Measurements from ENCODE around the gene MAGI1. TPM values are rescaled to one million over a fixed set of nuclear protein-coding genes. Genes with fewer than 3 reads are reported as not detected.

The MAGI1 gene
- total RNA-seq, 2 experiments from 2014 or later = not detected

GRCh38 chr3:65939801-65940246 is 98.9 kb downstream of the MAGI1 start:
- Mint-ChIP-seq H3K27ac (no peak overlapping the region), H3K36me3 (ENCODE audit: low read depth) (no peaks in the 10 kb centered on the region), H3K9me3 (no peaks in the 10 kb centered on the region), H3K4me1 (ENCODE audit: low read depth) (no peaks in the 10 kb centered on the region), H3K4me3 (no peak overlapping the region), H3K27me3 (ENCODE audit: low read depth) (no peaks in the 10 kb centered on the region)
- intact Hi-C loops (cut with micrococcal nuclease) = no loop called here
- DNase-seq = no peak
- CTCF ChIA-PET = no interaction called here

GRCh38 chr3:65939184-65939583 is 99.5 kb downstream of the MAGI1 start:
- no peaks in the 10 kb centered on the region for H3K36me3 Mint-ChIP-seq (ENCODE audit: low read depth)
- H3K27me3 Mint-ChIP-seq (ENCODE audit: low read depth) = no peaks in the 10 kb centered on the region
- H3K27ac Mint-ChIP-seq = no peak overlapping the region
- no peak overlapping the region for H3K4me3 Mint-ChIP-seq
- no peak for DNase-seq
- CTCF ChIA-PET = no interaction called here
- H3K9me3 Mint-ChIP-seq = no peaks in the 10 kb centered on the region
- no peaks in the 10 kb centered on the region for H3K4me1 Mint-ChIP-seq (ENCODE audit: low read depth)
- intact Hi-C loops (cut with micrococcal nuclease) = no loop called here

GRCh38 chr3:65938676-65939075 is 100.0 kb downstream of the MAGI1 start:
- Mint-ChIP-seq H3K4me1 (ENCODE audit: low read depth) (no peaks in the 10 kb centered on the region), H3K27ac (no peak overlapping the region), H3K27me3 (ENCODE audit: low read depth) (no peaks in the 10 kb centered on the region), H3K9me3 (no peaks in the 10 kb centered on the region), H3K36me3 (ENCODE audit: low read depth) (no peaks in the 10 kb centered on the region), H3K4me3 (no peak overlapping the region)
- CTCF ChIA-PET = no interaction called here
- DNase-seq = no peak
- intact Hi-C loops (cut with micrococcal nuclease) = no loop called here

GRCh38 chr3:65938147-65938546 is 100.6 kb downstream of the MAGI1 start:
- Mint-ChIP-seq H3K27me3 (ENCODE audit: low read depth) (no peaks in the 10 kb centered on the region), H3K36me3 (ENCODE audit: low read depth) (no peaks in the 10 kb centered on the region), H3K27ac (no peak overlapping the region), H3K4me1 (ENCODE audit: low read depth) (no peaks in the 10 kb centered on the region), H3K4me3 (no peak overlapping the region), H3K9me3 (no peaks in the 10 kb centered on the region)
- CTCF ChIA-PET = interaction anchor here (0.5 kb wide), 1 partner anchor 351 kb away, joined by 3 read pairs; no protein-coding TSS in a partner anchor
- intact Hi-C loops (cut with micrococcal nuclease) = no loop called here
- no peak for DNase-seq

- no peak overlapping the region for H3K4me3 Mint-ChIP-seq
- CTCF ChIA-PET = no interaction called here
- no peaks in the 10 kb centered on the region for H3K9me3 Mint-ChIP-seq
- no peaks in the 10 kb centered on the region for H3K36me3 Mint-ChIP-seq (ENCODE audit: low read depth)
- no peaks in the 10 kb centered on the region for H3K27me3 Mint-ChIP-seq (ENCODE audit: low read depth)
- no peak for DNase-seq
- no peaks in the 10 kb centered on the region for H3K4me1 Mint-ChIP-seq (ENCODE audit: low read depth)
- no peak overlapping the region for H3K27ac Mint-ChIP-seq
- intact Hi-C loops (cut with micrococcal nuclease) = no loop called here
Measured at GRCh38 chr3:65936908-65937638, 101.6 kb downstream of the MAGI1 start.

GRCh38 chr3:65935724-65936123 is 103.0 kb downstream of the MAGI1 start:
- Mint-ChIP-seq H3K27me3 (ENCODE audit: low read depth) (no peaks in the 10 kb centered on the region), H3K4me3 (no peak overlapping the region), H3K27ac (no peak overlapping the region), H3K36me3 (ENCODE audit: low read depth) (no peaks in the 10 kb centered on the region), H3K4me1 (ENCODE audit: low read depth) (no peaks in the 10 kb centered on the region), H3K9me3 (no peaks in the 10 kb centered on the region)
- CTCF ChIA-PET = no interaction called here
- intact Hi-C loops (cut with micrococcal nuclease) = no loop called here
- DNase-seq = no peak

- no peaks in the 10 kb centered on the region for H3K36me3 Mint-ChIP-seq (ENCODE audit: low read depth)
- intact Hi-C loops (cut with micrococcal nuclease) = no loop called here
- H3K27ac Mint-ChIP-seq = no peak overlapping the region
Measured at GRCh38 chr3:65930648-65931047, 108.1 kb downstream of the MAGI1 start.

GRCh38 chr3:65928110-65928509 is 110.6 kb downstream of the MAGI1 start:
- H3K4me3 Mint-ChIP-seq = no peak overlapping the region
- H3K27me3 Mint-ChIP-seq (ENCODE audit: low read depth) = no peaks in the 10 kb centered on the region
- intact Hi-C loops (cut with micrococcal nuclease) = no loop called here
- CTCF ChIA-PET = no interaction called here
- no peaks in the 10 kb centered on the region for H3K9me3 Mint-ChIP-seq
- DNase-seq = no peak
- H3K27ac Mint-ChIP-seq = no peak overlapping the region
- H3K36me3 Mint-ChIP-seq (ENCODE audit: low read depth) = no peaks in the 10 kb centered on the region
- no peaks in the 10 kb centered on the region for H3K4me1 Mint-ChIP-seq (ENCODE audit: low read depth)

More at GRCh38 chr3:65930648-65931047, 108.1 kb downstream of the MAGI1 start:
- Mint-ChIP-seq H3K4me1 (ENCODE audit: low read depth) (no peaks in the 10 kb centered on the region), H3K4me3 (no peak overlapping the region), H3K9me3 (no peaks in the 10 kb centered on the region), H3K27me3 (ENCODE audit: low read depth) (no peaks in the 10 kb centered on the region)
- CTCF ChIA-PET = no interaction called here
- DNase-seq = no peak

GRCh38 chr3:65927576-65927975 is 111.1 kb downstream of the MAGI1 start:
- no peak overlapping the region for H3K4me3 Mint-ChIP-seq
- no peaks in the 10 kb centered on the region for H3K36me3 Mint-ChIP-seq (ENCODE audit: low read depth)
- CTCF ChIA-PET = no interaction called here
- no peaks in the 10 kb centered on the region for H3K4me1 Mint-ChIP-seq (ENCODE audit: low read depth)
- H3K27ac Mint-ChIP-seq = no peak overlapping the region
- no peaks in the 10 kb centered on the region for H3K9me3 Mint-ChIP-seq
- no peaks in the 10 kb centered on the region for H3K27me3 Mint-ChIP-seq (ENCODE audit: low read depth)
- DNase-seq = no peak
- intact Hi-C loops (cut with micrococcal nuclease) = no loop called here

GRCh38 chr3:65925254-65925954 is 113.3 kb downstream of the MAGI1 start:
- no peak for DNase-seq
- Mint-ChIP-seq H3K36me3 (ENCODE audit: low read depth) (no peaks in the 10 kb centered on the region), H3K27ac (no peak overlapping the region), H3K9me3 (no peaks in the 10 kb centered on the region), H3K27me3 (ENCODE audit: low read depth) (peaks cover 1% of the 10 kb centered on the region), H3K4me3 (no peak overlapping the region), H3K4me1 (ENCODE audit: low read depth) (no peaks in the 10 kb centered on the region)
- CTCF ChIA-PET = no interaction called here
- intact Hi-C loops (cut with micrococcal nuclease) = no loop called here

GRCh38 chr3:65924762-65925161 is 114.0 kb downstream of the MAGI1 start:
- no peaks in the 10 kb centered on the region for H3K36me3 Mint-ChIP-seq (ENCODE audit: low read depth)
- H3K27me3 Mint-ChIP-seq (ENCODE audit: low read depth) = peaks cover 1% of the 10 kb centered on the region
- H3K27ac Mint-ChIP-seq = no peak overlapping the region
- intact Hi-C loops (cut with micrococcal nuclease) = no loop called here
- H3K4me3 Mint-ChIP-seq = no peak overlapping the region
- no peaks in the 10 kb centered on the region for H3K4me1 Mint-ChIP-seq (ENCODE audit: low read depth)
- DNase-seq = no peak
- CTCF ChIA-PET = no interaction called here
- H3K9me3 Mint-ChIP-seq = no peaks in the 10 kb centered on the region

- Mint-ChIP-seq H3K9me3 (peaks cover 3% of the 10 kb centered on the region), H3K27ac (no peak overlapping the region), H3K4me1 (ENCODE audit: low read depth) (no peaks in the 10 kb centered on the region), H3K36me3 (ENCODE audit: low read depth) (no peaks in the 10 kb centered on the region), H3K4me3 (no peak overlapping the region), H3K27me3 (ENCODE audit: low read depth) (peaks cover 1% of the 10 kb centered on the region)
- CTCF ChIA-PET = no interaction called here
- intact Hi-C loops (cut with micrococcal nuclease) = no loop called here
- DNase-seq = no peak
Measured at GRCh38 chr3:65922441-65922840, 116.3 kb downstream of the MAGI1 start.

GRCh38 chr3:65919826-65920225 is 118.9 kb downstream of the MAGI1 start:
- no peaks in the 10 kb centered on the region for H3K36me3 Mint-ChIP-seq (ENCODE audit: low read depth)
- CTCF ChIA-PET = no interaction called here
- no peaks in the 10 kb centered on the region for H3K4me1 Mint-ChIP-seq (ENCODE audit: low read depth)
- peaks cover 6% of the 10 kb centered on the region for H3K9me3 Mint-ChIP-seq
- intact Hi-C loops (cut with micrococcal nuclease) = no loop called here
- no peak overlapping the region for H3K27ac Mint-ChIP-seq
- peaks cover 1% of the 10 kb centered on the region for H3K27me3 Mint-ChIP-seq (ENCODE audit: low read depth)
- no peak for DNase-seq
- H3K4me3 Mint-ChIP-seq = no peak overlapping the region
